Stomach (tissue), 8 donors: Measurements from ENCODE around the gene RHOXF2. TPM values are rescaled to one million over a fixed set of nuclear protein-coding genes. Genes with fewer than 3 reads are reported as not detected.

Experiments
- polyA plus RNA-seq, 3 donors: library from polyadenylated mRNA; stranded (reverse); fragments of 200-250 nt; gene quantifications; one replicate each; pipeline ENCODE4 v1.2.3, GENCODE V29; 2013
- total RNA-seq, 5 donors: library from RNA; depleted of rRNA; stranded (reverse); fragments of >200 nt; gene quantifications; one replicate each; pipeline versions ENCODE4 v1.1.0 to v1.2.3, GENCODE V29; 2014 to 2016
- donor health status: healthy with polysubstance abuse.
- donor health status: Bipolar disorder and iron deficiency.
- donor health status: healthy.

RHOXF2 gene
- total and polyA plus RNA-seq, 8 donors: not detected

Other genes starting within 250 kb of the RHOXF2 start
- gene NKAP, start 214.9 kb upstream of the RHOXF2 start, total RNA-seq: 1 to 10 TPM in 4 of 5 donors, under 1 TPM in 1; 0.58 to 7.5 (median 6.1) TPM
- 1 to 10 TPM; 3.7 to 6.7 (median 6.3) TPM for gene NKAP, start 214.9 kb upstream of the RHOXF2 start, polyA plus RNA-seq
- gene RHOXF2B, start 80.9 kb upstream of the RHOXF2 start, total RNA-seq: not detected
- gene RHOXF2B, start 80.9 kb upstream of the RHOXF2 start, polyA plus RNA-seq: not detected
- not detected for gene RHOXF1, start 42.7 kb upstream of the RHOXF2 start, total RNA-seq
- gene RHOXF1, start 42.7 kb upstream of the RHOXF2 start, polyA plus RNA-seq: not detected
- 10 to 100 TPM in 1 of 5 donors, 1 to 10 TPM in 3, under 1 TPM in 1; 0.58 to 15.1 (median 2.7) TPM for gene ZBTB33, start 92.2 kb downstream of the RHOXF2 start, total RNA-seq
- gene ZBTB33, start 92.2 kb downstream of the RHOXF2 start, polyA plus RNA-seq: 1 to 10 TPM; 2.9 to 5.3 (median 4.5) TPM
- gene TMEM255A, start 152.8 kb downstream of the RHOXF2 start, total RNA-seq: 1 to 10 TPM in 1 of 5 donors, under 1 TPM in 2, not detected in 2; 0.29 to 2.0 (median 0.58) TPM
- under 1 TPM; 0.25 to 0.76 (median 0.73) TPM for gene TMEM255A, start 152.8 kb downstream of the RHOXF2 start, polyA plus RNA-seq
- not detected for gene ATP1B4, start 203.5 kb downstream of the RHOXF2 start, total RNA-seq
- not detected for gene ATP1B4, start 203.5 kb downstream of the RHOXF2 start, polyA plus RNA-seq